Spinal cord (tissue), 10 donors: ENCODE results near the gene FRMPD3. TPM values are rescaled to one million over a fixed set of nuclear protein-coding genes. Genes with fewer than 3 reads are reported as not detected.

Source experiments
- DNase-seq, 6 donors: peaks; one replicate each; pipeline versions ENCODE4 v3.0.0 to v3.0.0-alpha.2; 2013 to 2015; ENCODE audit warnings: low spot score in 6 of 6, low read depth in 4 of 6
- H3K27ac ChIP-seq: one replicate; pipeline ENCODE4 v1.5.1; 2013; ENCODE audit warnings: low read depth, low read length, control low read depth
- H3K27me3 ChIP-seq: one replicate; pipeline ENCODE4 v1.6.1; 2013; ENCODE audit warnings: low read length; ENCODE audit not compliant: control insufficient read depth, insufficient read depth
- H3K36me3 ChIP-seq: one replicate; pipeline ENCODE4 v1.6.1; 2013; ENCODE audit warnings: low read length; ENCODE audit not compliant: control insufficient read depth, insufficient read depth
- H3K4me1 ChIP-seq: one replicate; pipeline ENCODE4 v1.6.1; 2013; ENCODE audit warnings: low read length; ENCODE audit not compliant: control insufficient read depth, insufficient read depth
- H3K4me3 ChIP-seq: one replicate; pipeline ENCODE4 v1.5.1; 2013; ENCODE audit warnings: low read depth, low read length, control low read depth
- H3K9me3 ChIP-seq: one replicate; pipeline ENCODE4 v1.6.1; 2013; ENCODE audit warnings: low read length; ENCODE audit not compliant: control insufficient read depth, insufficient read depth
- WGBS: methylation state at CpG from one replicate; pipeline ENCODE4 v1.1.5; 2013; ENCODE audit warnings: missing lambda C conversion rate; ENCODE audit not compliant: insufficient coverage; 5-methylcytosine and 5-hydroxymethylcytosine counted together
- polyA plus RNA-seq, 2 donors: library from polyadenylated mRNA; unstranded; fragments of 120-200 nt; gene quantifications; one replicate each; pipeline ENCODE4 v1.2.1, GENCODE V29; 2013; ENCODE audit not compliant: insufficient read length in 2 of 2
- total RNA-seq, 2 donors: library from RNA; depleted of rRNA in 1 of 2; stranded (reverse); fragments of 120-200 nt in 1 of 2; fragments of >200 nt in 1 of 2; gene quantifications; one replicate each; pipeline versions ENCODE4 v1.2.3 to v1.2.4, GENCODE V29; 2013 to 2014
- donor health status: healthy.

FRMPD3 gene
- total and polyA plus RNA-seq, 4 donors = 4.5 to 19.5 (median 13.0) TPM

DNA sequence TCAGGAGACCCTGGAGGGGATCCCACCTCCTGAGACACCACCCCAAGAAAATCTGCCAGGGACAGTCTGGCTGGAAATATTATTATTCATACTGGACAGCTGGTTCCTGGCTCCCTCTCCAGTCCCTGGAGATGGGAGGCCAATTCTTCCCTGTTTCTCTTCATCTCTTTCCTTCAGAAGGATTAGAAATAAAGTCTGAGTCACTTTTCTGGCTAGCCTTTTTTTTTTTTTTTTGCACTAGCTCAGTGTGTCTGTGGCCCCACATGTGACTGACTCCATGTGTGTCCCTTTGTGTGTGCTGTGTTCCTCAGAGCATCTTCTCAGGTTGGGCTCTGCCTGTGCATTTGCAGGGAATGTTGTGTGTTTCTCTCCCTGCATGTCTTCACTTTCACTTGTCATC, 1.8 kb upstream of the FRMPD3 start:
- H3K4me1 ChIP-seq = peaks cover 43% of the 10 kb centered on the region
- H3K27me3 ChIP-seq = peaks cover 43% of the 10 kb centered on the region
- H3K4me3 ChIP-seq = peak overlapping the region; percentile 11
- no peaks in the 10 kb centered on the region for H3K36me3 ChIP-seq
- peak overlapping the region; percentile 55 for H3K27ac ChIP-seq
- H3K9me3 ChIP-seq = no peaks in the 10 kb centered on the region
- DNase-seq = no peak

DNA sequence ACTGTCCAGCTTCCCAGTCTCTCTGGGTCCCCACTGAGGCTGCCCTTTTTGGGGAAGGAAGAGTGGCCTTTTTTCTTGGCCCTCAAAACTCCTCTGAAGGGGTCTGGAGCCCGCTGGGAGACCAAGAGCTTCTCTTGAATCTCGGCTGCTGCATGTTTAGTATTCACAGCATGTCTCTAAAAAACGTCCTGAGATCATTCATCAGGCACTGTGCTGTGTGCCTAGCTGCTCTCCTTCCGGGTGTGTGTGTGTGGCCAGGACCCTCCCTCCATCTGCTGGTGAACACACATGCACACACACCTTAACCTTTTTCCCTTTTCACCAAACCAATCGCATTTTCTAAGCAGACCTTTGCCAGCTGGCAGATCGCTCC, 841 bp upstream of the FRMPD3 start:
- H3K4me3 ChIP-seq = peak overlapping the region; percentile 36
- peak overlapping the region; percentile 83 for H3K27ac ChIP-seq
- H3K36me3 ChIP-seq = no peaks in the 10 kb centered on the region
- peaks cover 44% of the 10 kb centered on the region for H3K4me1 ChIP-seq
- peaks cover 46% of the 10 kb centered on the region for H3K27me3 ChIP-seq
- peak in 2 of 6 donors; percentile 4 to 56 for DNase-seq
- no peaks in the 10 kb centered on the region for H3K9me3 ChIP-seq
- WGBS = 27% methylated on average over 6 of the region's 6 CpGs

DNA sequence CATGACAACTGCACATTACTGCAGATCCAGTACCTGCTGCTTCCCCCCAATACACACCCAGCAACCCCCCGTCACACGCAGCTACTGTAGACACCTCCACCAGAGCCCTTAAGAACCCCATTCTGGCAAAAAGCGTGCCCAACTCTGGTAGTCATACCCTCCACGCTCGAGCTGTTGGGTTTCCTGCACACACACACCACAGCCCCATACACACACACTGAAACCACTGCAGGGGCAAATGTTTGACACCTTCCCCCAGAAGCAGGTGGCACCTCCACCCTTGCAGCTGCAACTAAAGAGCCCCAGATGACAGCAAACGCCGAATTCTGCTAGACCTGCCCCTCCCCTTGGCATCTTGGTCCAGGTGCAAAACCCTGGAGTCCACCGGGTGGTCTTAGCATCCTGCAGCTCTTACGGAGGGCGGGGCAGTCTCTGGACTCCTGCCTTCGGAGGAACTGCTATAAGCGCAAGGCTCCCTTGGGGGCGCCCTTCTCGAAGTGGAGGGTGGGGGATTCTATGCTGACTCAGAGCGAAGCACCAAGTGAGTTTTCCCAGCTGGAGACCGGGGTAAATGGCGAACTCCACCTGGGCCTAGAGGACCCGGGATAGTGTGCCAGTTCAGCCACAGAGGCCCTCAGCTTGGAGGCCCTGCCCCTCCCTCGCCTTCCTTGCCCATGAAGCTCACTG, 1.5 kb downstream of the FRMPD3 start:
- Histone ChIP-seq H3K9me3 (no peaks in the 10 kb centered on the region), H3K4me1 (peaks cover 37% of the 10 kb centered on the region), H3K4me3 (peak overlapping the region; percentile 42), H3K27ac (peak overlapping the region; percentile 20), H3K36me3 (no peaks in the 10 kb centered on the region), H3K27me3 (peaks cover 38% of the 10 kb centered on the region)
- 22% methylated on average over 17 of the region's 19 CpGs for WGBS
- DNase-seq = peak in 3 of 6 donors; percentile 15 to 66 (median 62)

DNA sequence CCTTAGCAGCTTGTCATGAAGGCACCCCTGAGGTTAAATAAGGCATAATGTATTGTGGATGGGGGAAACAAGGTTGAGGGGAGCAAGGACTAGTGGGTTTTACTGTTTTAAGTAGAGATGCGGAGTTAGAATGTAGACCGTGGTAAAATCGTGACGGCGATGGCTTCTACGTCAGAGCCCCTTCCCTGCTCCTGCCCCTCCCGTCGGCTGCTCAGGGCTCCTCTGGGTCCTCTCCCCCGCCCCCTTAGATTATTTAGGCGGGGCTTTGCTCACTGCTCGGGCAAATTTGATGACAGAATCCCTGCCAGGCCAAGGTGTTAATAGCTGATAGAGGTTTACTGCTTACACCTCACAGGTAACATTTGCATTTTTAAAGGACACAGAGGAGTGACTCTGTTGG, 2.3 kb downstream of the FRMPD3 start:
- Histone ChIP-seq H3K4me3 (peak overlapping the region; percentile 42), H3K36me3 (no peaks in the 10 kb centered on the region), H3K9me3 (no peaks in the 10 kb centered on the region), H3K27me3 (peaks cover 38% of the 10 kb centered on the region), H3K27ac (no peak overlapping the region), H3K4me1 (peaks cover 37% of the 10 kb centered on the region)
- DNase-seq = peak in 2 of 6 donors; percentile 53 to 83
- 16% methylated on average over 4 of the region's 11 CpGs for WGBS

DNA sequence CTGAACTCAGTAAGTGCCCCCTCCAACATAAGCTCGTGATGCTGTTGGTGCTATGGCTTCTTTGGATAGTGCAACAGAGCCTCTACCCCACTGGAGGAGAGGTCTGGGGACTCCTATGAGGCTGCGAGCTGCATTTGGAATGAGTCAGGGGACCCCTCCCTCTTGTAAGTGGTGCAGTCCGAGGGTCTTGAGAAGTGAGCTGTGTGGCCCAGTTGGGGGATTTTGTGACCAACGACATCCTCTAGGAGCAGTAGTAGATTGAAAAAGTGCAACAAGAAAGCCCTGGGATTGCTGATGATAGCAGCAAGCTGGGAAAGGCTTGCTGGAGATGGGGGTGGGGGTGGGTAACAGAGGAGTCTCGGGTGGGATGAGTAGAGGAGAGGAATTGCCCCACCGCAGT, 3.1 kb downstream of the FRMPD3 start:
- no peak overlapping the region for H3K27ac ChIP-seq
- peaks cover 40% of the 10 kb centered on the region for H3K27me3 ChIP-seq
- no peaks in the 10 kb centered on the region for H3K9me3 ChIP-seq
- H3K36me3 ChIP-seq = no peaks in the 10 kb centered on the region
- peak in 3 of 6 donors; percentile 1 to 60 (median 47) for DNase-seq
- peaks cover 37% of the 10 kb centered on the region for H3K4me1 ChIP-seq
- 34% methylated on average over 3 of the region's 6 CpGs for WGBS
- no peak overlapping the region for H3K4me3 ChIP-seq

DNA sequence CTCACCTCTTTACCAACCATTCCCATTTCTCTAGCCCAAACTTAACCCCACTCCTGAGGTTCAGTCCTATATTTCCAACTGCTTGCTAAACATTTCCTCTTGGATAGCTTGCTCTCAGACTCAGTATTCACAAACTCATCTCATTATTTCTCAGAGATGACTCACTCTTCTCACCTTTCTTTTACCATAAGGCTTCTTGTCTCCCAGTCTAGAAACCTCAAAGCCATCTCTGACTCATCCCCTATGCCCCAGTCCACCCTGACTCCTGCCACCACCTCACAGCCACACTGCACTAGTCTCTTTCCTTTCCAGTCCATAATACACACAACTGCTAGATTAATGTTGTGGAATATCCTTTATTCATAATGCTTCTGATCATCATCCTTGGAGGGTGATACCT, 4.8 kb downstream of the FRMPD3 start:
- H3K4me3 ChIP-seq = no peak overlapping the region
- no peak overlapping the region for H3K27ac ChIP-seq
- H3K9me3 ChIP-seq = no peaks in the 10 kb centered on the region
- peaks cover 24% of the 10 kb centered on the region for H3K27me3 ChIP-seq
- H3K36me3 ChIP-seq = no peaks in the 10 kb centered on the region
- peaks cover 24% of the 10 kb centered on the region for H3K4me1 ChIP-seq
- no peak for DNase-seq

DNA sequence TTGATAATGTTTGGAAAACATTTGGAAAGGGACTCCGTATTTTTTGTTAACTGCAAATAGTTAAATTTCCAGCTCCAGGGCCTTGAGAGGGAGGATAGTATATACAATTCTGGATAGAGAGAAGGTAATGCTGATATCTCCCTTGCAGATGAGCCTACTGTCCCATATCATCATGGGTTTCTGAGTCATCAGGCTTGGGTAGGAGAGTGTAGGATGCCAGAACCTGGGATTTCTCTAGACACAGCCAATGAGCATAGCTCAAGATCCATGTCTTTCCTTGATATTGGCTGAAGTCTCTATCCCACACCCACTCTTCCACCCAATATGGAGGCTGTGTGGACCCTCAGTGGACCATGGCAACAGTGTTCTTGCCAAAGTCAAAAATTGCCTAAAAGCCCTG, 7.8 kb downstream of the FRMPD3 start:
- Histone ChIP-seq H3K4me3 (no peak overlapping the region), H3K4me1 (peaks cover 4% of the 10 kb centered on the region), H3K27ac (no peak overlapping the region), H3K36me3 (no peaks in the 10 kb centered on the region), H3K27me3 (peaks cover 7% of the 10 kb centered on the region), H3K9me3 (no peaks in the 10 kb centered on the region)
- WGBS = 100% methylated on average over 1 of the region's 1 CpG
- no peak for DNase-seq

DNA sequence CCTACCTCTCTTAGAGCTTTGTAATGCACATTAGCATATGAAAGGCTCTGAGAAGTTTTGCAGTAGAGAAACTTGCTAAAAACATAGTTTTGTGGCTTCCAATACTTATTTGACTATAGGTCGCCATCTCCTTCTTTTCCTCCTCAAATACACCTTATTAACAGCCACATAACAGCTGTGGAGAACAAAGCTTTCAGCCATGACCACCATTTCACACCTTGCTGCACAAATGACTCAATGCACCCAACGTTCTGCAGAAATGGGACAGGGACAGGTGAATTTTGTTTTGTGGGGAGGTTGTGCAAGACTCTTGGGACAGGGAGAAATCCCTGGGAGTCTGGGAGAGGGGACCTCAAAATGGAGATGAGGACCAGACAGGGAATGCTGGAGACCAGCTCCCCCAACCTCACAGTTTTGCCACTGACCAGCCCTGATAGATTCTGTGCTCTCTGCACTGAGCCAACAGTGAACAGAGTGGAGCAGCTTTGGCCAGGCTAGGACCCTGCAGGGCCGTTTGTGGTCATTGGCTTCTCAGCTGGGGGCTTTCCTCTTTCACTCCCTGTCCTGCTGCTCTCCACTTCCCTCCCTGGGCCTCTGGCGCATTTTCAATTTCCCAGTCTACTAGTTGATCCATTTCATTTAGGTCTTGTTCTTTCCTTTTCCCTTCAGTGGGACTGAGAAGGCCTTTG, 16.6 kb downstream of the FRMPD3 start:
- no peaks in the 10 kb centered on the region for H3K9me3 ChIP-seq
- DNase-seq = no peak
- H3K27ac ChIP-seq = no peak overlapping the region
- no peaks in the 10 kb centered on the region for H3K36me3 ChIP-seq
- H3K4me1 ChIP-seq = no peaks in the 10 kb centered on the region
- H3K27me3 ChIP-seq = peaks cover 7% of the 10 kb centered on the region
- no peak overlapping the region for H3K4me3 ChIP-seq
- WGBS = 60% methylated on average over 2 of the region's 4 CpGs

DNA sequence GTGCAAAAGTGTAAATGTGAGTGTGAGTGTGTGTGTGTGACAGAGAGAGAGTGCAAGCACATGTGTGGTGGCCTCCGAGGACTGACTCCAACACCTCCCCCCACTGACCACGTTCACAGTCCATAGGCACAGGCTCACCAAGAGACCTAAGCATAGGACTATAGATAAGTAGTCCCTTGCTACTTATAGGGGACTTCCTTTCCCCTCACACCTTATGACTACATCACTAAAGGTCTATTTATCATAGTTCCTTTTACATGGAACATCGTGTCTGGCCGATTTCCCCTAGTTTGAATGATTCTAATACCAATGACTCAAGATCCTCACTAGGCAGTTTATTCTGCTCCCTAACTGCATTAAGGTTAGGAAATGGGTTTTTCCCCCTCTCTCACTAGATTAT, 17.8 kb downstream of the FRMPD3 start:
- peaks cover 7% of the 10 kb centered on the region for H3K27me3 ChIP-seq
- WGBS = no CpG with 5 or more reads among the region's 4 CpGs
- no peaks in the 10 kb centered on the region for H3K4me1 ChIP-seq

DNA sequence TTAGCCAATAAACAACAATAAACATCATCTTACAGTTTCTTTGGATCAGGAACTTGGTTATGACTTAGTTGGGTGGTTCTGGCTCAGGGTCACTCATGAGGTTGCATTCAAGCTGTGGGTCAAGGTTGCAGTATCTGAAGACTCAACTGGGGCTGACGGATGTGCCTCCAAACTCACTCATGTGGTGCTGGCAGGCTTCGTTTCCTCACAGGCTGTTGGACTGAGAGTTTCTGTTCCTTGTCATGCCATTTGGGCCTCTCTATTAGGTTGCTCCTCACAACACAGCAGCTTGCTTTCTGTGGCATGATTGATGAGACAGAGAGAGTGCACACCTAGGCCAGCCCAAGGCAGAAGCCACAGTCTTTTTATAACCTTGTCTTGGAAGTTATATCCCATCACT, 20.7 kb downstream of the FRMPD3 start:
- H3K36me3 ChIP-seq = no peaks in the 10 kb centered on the region

More for the DNA sequence above, 17.8 kb downstream of the FRMPD3 start:
- H3K27ac ChIP-seq = no peak overlapping the region
- no peak overlapping the region for H3K4me3 ChIP-seq
- no peaks in the 10 kb centered on the region for H3K9me3 ChIP-seq
- DNase-seq = no peak
- no peaks in the 10 kb centered on the region for H3K36me3 ChIP-seq

More for the DNA sequence above, 20.7 kb downstream of the FRMPD3 start:
- DNase-seq = no peak
- WGBS = 67% methylated on average over 2 of the region's 2 CpGs
- H3K27ac ChIP-seq = no peak overlapping the region
- H3K4me3 ChIP-seq = no peak overlapping the region
- no peaks in the 10 kb centered on the region for H3K4me1 ChIP-seq
- peaks cover 5% of the 10 kb centered on the region for H3K27me3 ChIP-seq
- H3K9me3 ChIP-seq = no peaks in the 10 kb centered on the region
